ENCODE results near the gene NRAS.

DNA sequence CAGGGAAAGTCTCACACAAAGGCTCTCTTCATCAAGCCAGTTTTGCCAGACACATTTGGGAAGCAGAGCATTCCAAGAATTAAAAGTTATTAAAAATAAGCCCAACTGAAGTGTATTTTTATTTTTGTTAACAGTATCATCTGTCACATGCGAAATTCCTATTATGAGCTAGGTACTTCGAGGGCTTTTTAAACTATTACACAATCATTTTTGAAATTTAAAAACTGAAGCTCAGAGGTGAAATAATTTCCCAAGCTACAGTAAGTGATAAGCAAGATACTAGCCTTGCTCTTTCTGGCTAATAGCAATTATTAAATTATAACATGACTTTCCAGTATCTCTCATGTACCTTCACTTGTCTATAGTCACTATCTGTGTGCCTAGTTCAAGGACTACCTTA, 12.0 kb upstream of the NRAS start:
- TF ChIP-seq, protein P1, sequence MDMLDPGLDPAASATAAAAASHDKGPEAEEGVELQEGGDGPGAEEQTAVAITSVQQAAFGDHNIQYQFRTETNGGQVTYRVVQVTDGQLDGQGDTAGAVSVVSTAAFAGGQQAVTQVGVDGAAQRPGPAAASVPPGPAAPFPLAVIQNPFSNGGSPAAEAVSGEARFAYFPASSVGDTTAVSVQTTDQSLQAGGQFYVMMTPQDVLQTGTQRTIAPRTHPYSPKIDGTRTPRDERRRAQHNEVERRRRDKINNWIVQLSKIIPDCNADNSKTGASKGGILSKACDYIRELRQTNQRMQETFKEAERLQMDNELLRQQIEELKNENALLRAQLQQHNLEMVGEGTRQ (CRISPR knock-in tag; IDR thresholded peaks at IDR 0.05): no peak
- TF ChIP-seq, protein P2, sequence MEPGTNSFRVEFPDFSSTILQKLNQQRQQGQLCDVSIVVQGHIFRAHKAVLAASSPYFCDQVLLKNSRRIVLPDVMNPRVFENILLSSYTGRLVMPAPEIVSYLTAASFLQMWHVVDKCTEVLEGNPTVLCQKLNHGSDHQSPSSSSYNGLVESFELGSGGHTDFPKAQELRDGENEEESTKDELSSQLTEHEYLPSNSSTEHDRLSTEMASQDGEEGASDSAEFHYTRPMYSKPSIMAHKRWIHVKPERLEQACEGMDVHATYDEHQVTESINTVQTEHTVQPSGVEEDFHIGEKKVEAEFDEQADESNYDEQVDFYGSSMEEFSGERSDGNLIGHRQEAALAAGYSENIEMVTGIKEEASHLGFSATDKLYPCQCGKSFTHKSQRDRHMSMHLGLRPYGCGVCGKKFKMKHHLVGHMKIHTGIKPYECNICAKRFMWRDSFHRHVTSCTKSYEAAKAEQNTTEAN (CRISPR knock-in tag; IDR thresholded peaks at IDR 0.05): no peak
- TF ChIP-seq, protein P3, sequence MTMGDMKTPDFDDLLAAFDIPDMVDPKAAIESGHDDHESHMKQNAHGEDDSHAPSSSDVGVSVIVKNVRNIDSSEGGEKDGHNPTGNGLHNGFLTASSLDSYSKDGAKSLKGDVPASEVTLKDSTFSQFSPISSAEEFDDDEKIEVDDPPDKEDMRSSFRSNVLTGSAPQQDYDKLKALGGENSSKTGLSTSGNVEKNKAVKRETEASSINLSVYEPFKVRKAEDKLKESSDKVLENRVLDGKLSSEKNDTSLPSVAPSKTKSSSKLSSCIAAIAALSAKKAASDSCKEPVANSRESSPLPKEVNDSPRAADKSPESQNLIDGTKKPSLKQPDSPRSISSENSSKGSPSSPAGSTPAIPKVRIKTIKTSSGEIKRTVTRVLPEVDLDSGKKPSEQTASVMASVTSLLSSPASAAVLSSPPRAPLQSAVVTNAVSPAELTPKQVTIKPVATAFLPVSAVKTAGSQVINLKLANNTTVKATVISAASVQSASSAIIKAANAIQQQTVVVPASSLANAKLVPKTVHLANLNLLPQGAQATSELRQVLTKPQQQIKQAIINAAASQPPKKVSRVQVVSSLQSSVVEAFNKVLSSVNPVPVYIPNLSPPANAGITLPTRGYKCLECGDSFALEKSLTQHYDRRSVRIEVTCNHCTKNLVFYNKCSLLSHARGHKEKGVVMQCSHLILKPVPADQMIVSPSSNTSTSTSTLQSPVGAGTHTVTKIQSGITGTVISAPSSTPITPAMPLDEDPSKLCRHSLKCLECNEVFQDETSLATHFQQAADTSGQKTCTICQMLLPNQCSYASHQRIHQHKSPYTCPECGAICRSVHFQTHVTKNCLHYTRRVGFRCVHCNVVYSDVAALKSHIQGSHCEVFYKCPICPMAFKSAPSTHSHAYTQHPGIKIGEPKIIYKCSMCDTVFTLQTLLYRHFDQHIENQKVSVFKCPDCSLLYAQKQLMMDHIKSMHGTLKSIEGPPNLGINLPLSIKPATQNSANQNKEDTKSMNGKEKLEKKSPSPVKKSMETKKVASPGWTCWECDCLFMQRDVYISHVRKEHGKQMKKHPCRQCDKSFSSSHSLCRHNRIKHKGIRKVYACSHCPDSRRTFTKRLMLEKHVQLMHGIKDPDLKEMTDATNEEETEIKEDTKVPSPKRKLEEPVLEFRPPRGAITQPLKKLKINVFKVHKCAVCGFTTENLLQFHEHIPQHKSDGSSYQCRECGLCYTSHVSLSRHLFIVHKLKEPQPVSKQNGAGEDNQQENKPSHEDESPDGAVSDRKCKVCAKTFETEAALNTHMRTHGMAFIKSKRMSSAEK (CRISPR knock-in tag; IDR thresholded peaks at IDR 0.05; ENCODE audit: borderline replicate concordance): no peak
- no peak for TF ChIP-seq NR3C1 (CRISPR knock-in tag; conservative IDR thresholded peaks at IDR 0.05; ENCODE audit: low read depth)
- TF ChIP-seq, protein P4, sequence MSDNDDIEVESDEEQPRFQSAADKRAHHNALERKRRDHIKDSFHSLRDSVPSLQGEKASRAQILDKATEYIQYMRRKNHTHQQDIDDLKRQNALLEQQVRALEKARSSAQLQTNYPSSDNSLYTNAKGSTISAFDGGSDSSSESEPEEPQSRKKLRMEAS (CRISPR knock-in tag; IDR thresholded peaks at IDR 0.05): no peak
- TF ChIP-seq TEAD4 (CRISPR knock-in tag; IDR thresholded peaks at IDR 0.05): no peak
- TF ChIP-seq, protein P5, sequence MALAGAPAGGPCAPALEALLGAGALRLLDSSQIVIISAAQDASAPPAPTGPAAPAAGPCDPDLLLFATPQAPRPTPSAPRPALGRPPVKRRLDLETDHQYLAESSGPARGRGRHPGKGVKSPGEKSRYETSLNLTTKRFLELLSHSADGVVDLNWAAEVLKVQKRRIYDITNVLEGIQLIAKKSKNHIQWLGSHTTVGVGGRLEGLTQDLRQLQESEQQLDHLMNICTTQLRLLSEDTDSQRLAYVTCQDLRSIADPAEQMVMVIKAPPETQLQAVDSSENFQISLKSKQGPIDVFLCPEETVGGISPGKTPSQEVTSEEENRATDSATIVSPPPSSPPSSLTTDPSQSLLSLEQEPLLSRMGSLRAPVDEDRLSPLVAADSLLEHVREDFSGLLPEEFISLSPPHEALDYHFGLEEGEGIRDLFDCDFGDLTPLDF (CRISPR knock-in tag; IDR thresholded peaks at IDR 0.05): no peak
- TF ChIP-seq, protein P6, sequence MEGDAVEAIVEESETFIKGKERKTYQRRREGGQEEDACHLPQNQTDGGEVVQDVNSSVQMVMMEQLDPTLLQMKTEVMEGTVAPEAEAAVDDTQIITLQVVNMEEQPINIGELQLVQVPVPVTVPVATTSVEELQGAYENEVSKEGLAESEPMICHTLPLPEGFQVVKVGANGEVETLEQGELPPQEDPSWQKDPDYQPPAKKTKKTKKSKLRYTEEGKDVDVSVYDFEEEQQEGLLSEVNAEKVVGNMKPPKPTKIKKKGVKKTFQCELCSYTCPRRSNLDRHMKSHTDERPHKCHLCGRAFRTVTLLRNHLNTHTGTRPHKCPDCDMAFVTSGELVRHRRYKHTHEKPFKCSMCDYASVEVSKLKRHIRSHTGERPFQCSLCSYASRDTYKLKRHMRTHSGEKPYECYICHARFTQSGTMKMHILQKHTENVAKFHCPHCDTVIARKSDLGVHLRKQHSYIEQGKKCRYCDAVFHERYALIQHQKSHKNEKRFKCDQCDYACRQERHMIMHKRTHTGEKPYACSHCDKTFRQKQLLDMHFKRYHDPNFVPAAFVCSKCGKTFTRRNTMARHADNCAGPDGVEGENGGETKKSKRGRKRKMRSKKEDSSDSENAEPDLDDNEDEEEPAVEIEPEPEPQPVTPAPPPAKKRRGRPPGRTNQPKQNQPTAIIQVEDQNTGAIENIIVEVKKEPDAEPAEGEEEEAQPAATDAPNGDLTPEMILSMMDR (IDR thresholded peaks at IDR 0.05): no peak
- TF ChIP-seq, protein P7, sequence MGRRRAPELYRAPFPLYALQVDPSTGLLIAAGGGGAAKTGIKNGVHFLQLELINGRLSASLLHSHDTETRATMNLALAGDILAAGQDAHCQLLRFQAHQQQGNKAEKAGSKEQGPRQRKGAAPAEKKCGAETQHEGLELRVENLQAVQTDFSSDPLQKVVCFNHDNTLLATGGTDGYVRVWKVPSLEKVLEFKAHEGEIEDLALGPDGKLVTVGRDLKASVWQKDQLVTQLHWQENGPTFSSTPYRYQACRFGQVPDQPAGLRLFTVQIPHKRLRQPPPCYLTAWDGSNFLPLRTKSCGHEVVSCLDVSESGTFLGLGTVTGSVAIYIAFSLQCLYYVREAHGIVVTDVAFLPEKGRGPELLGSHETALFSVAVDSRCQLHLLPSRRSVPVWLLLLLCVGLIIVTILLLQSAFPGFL (CRISPR knock-in tag; IDR thresholded peaks at IDR 0.05; ENCODE audit: borderline replicate concordance): no peak
- TF ChIP-seq, protein P8, sequence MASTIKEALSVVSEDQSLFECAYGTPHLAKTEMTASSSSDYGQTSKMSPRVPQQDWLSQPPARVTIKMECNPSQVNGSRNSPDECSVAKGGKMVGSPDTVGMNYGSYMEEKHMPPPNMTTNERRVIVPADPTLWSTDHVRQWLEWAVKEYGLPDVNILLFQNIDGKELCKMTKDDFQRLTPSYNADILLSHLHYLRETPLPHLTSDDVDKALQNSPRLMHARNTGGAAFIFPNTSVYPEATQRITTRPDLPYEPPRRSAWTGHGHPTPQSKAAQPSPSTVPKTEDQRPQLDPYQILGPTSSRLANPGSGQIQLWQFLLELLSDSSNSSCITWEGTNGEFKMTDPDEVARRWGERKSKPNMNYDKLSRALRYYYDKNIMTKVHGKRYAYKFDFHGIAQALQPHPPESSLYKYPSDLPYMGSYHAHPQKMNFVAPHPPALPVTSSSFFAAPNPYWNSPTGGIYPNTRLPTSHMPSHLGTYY (CRISPR knock-in tag; IDR thresholded peaks at IDR 0.05): no peak
- no peak for TF ChIP-seq ZBTB21 (CRISPR knock-in tag; IDR thresholded peaks at IDR 0.05; ENCODE audit: borderline replicate concordance)
- no peak for TF ChIP-seq NFE2L1 (CRISPR knock-in tag; IDR thresholded peaks at IDR 0.05)
